Right renal pelvis (tissue), 4 donors: ENCODE data around the gene ACY1. TPM values are rescaled to one million over a fixed set of nuclear protein-coding genes. Genes with fewer than 3 reads are reported as not detected.

Experiments used
- polyA plus RNA-seq, 4 donors: library from polyadenylated mRNA; unstranded; fragments of 120-200 nt; gene quantifications; one replicate each; pipeline ENCODE4 v1.2.1, GENCODE V29; 2013; ENCODE audit not compliant: insufficient read length in 4 of 4

The ACY1 gene
- polyA plus RNA-seq, 4 donors, result 102 to 142 (median 115) TPM

Other genes starting within 250 kb of the ACY1 start
- not detected for gene IQCF6, start 204.3 kb upstream of the ACY1 start, polyA plus RNA-seq
- gene IQCF2, start 121.9 kb upstream of the ACY1 start, polyA plus RNA-seq, result not detected
- not detected for gene IQCF5, start 107.9 kb upstream of the ACY1 start, polyA plus RNA-seq
- gene IQCF1, start 80.2 kb upstream of the ACY1 start, polyA plus RNA-seq, result not detected
- gene RRP9, start 41.6 kb upstream of the ACY1 start, polyA plus RNA-seq, result 10 to 100 TPM; 17.6 to 22.6 (median 19.9) TPM
- 10 to 100 TPM; 16.0 to 19.6 (median 17.2) TPM for gene PARP3, start 41.2 kb upstream of the ACY1 start, polyA plus RNA-seq
- gene GPR62, start 28.2 kb upstream of the ACY1 start, polyA plus RNA-seq, result under 1 TPM; 0.30 to 0.68 (median 0.40) TPM
- gene PCBP4, start 16.1 kb upstream of the ACY1 start, polyA plus RNA-seq, result 10 to 100 TPM; 53.6 to 68.2 (median 56.2) TPM
- 10 to 100 TPM; 80.5 to 95.6 (median 90.7) TPM for gene ABHD14B, start 9.5 kb upstream of the ACY1 start, polyA plus RNA-seq
- gene ABHD14A, start 8.5 kb upstream of the ACY1 start, polyA plus RNA-seq, result 10 to 100 TPM; 24.1 to 34.7 (median 26.9) TPM
- gene RPL29, start 12.4 kb downstream of the ACY1 start, polyA plus RNA-seq, result 1,000 to 10,000 TPM; 1,532 to 1,899 (median 1,617) TPM
- 10 to 100 TPM; 16.7 to 20.0 (median 18.4) TPM for gene DUSP7, start 73.0 kb downstream of the ACY1 start, polyA plus RNA-seq
- 1 to 10 TPM; 7.1 to 8.6 (median 7.9) TPM for gene POC1A, start 170.9 kb downstream of the ACY1 start, polyA plus RNA-seq
- gene ALAS1, start 214.6 kb downstream of the ACY1 start, polyA plus RNA-seq, result 10 to 100 TPM; 46.2 to 53.4 (median 48.1) TPM
- under 1 TPM; 0.08 to 0.27 (median 0.19) TPM for gene TLR9, start 242.1 kb downstream of the ACY1 start, polyA plus RNA-seq